ENCODE data around the gene DAB1.

DAB1 gene

GRCh38 chr1:56952501-56952900 is 471.4 kb downstream of the DAB1 start:
- DNase-seq (ENCODE audit: low read depth, low spot score), result no peak

GRCh38 chr1:56948403-56949023 is 475.3 kb downstream of the DAB1 start:
- peak; percentile 23 for DNase-seq (ENCODE audit: low read depth, low spot score)

All from astrocyte of the hippocampus (primary cell).